ENCODE results near the gene MUC16. TPM values are rescaled to one million over a fixed set of nuclear protein-coding genes. Genes with fewer than 3 reads are reported as not detected.

MUC16 gene
- total and polyA plus RNA-seq, 2 of the 4 experiments (the other 2 are of a cell fraction) = not detected

DNA sequence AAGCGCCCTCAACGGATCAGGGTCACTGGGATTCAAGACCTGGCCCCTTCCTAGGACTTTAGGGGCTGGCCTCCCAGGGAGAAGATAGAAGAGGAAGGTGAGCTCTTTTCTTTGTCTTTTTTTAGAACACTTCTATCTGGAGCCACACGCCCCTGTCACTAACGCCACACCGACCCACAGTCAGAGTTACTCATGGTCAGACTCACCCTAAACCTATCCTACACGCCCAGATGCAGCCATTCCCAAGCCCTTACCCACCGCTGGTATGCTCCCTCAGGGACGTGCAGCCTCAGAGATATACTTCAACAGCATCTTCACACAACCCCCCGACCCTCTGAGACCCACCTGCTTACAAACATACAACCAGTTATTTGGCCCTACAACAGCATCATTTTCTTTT is 29.9 kb upstream of the MUC16 start:
- Histone ChIP-seq H4K91ac (ENCODE audit: insufficient read depth, low read depth, low read length) (no peak overlapping the region), H3K4me3 (ENCODE audit: insufficient read depth, low read depth, low read length) (no peak overlapping the region), H2AK9ac (replicated peaks; ENCODE audit: low read depth, low read length, poor library complexity) (no peak overlapping the region), H3K9me1 (ENCODE audit: insufficient read depth, low read length) (no peaks in the 10 kb centered on the region), H3K14ac (replicated peaks; ENCODE audit: low read depth, low read length) (no peak overlapping the region), H3K27ac (ENCODE audit: insufficient read depth, low read length) (no peak overlapping the region), H4K20me1 (ENCODE audit: insufficient read depth, low read length) (no peaks in the 10 kb centered on the region), H2BK120ac (ENCODE audit: low read depth, low read length) (no peak overlapping the region), H2BK5ac (ENCODE audit: low read depth, low read length, poor library complexity, severe bottlenecking) (no peak overlapping the region), H3K4ac (ENCODE audit: low read depth, low read length) (no peak overlapping the region), H4K5ac (ENCODE audit: low read depth, low read length) (no peak overlapping the region), H3K9me3 (ENCODE audit: control insufficient read depth, insufficient read depth, low read length) (peaks cover 28% of the 10 kb centered on the region), H3K27me3 (ENCODE audit: control insufficient read depth, insufficient read depth, low read length) (no peaks in the 10 kb centered on the region), H3K56ac (ENCODE audit: extremely low read depth, insufficient read depth, low read length) (no peak overlapping the region), H3K23ac (ENCODE audit: low read depth, low read length) (no peak overlapping the region), H2AK5ac (ENCODE audit: low read depth, low read length) (no peak overlapping the region), H3K4me2 (ENCODE audit: low read depth, low read length) (no peak overlapping the region), H2AFZ (replicated peaks; ENCODE audit: low read length, poor library complexity) (no peak overlapping the region), H2BK20ac (ENCODE audit: low read depth, low read length) (no peak overlapping the region), H3K36me3 (ENCODE audit: control insufficient read depth, insufficient read depth, low read length) (no peaks in the 10 kb centered on the region), H3K4me1 (ENCODE audit: control insufficient read depth, insufficient read depth, low read length) (no peaks in the 10 kb centered on the region), H2BK15ac (ENCODE audit: low read depth, low read length) (no peak overlapping the region), H3K18ac (ENCODE audit: low read depth, low read length) (no peak overlapping the region), H3K9ac (ENCODE audit: low read depth, low read length) (no peak overlapping the region), H4K8ac (ENCODE audit: low read depth in 2 of 2, low read length in 2 of 2) (no peak overlapping the region), H3K79me1 (ENCODE audit: low read depth in 1 of 2, low read length in 2 of 2) (no peaks in the 10 kb centered on the region)
- dilution Hi-C loops (cut with HindIII; ENCODE audit: low sequenced_read_pairs, unreplicated experiment) = no loop called here
- intact Hi-C loops (cut with micrococcal nuclease) = no loop called here
- ChIA-PET POLR2A (ENCODE audit: unreplicated experiment) (no interaction called here), CTCF (no interaction called here)
- no TSS peak for BruUV-seq (replicated peaks)
- DNase-seq = no peak
- no peak for ATAC-seq (ENCODE audit: low read depth)
- WGBS, 2 experiments (ENCODE audit: extremely low coverage in 2 of 2, insufficient read length in 1 of 2) = 51% methylated on average over 3 of the region's 9 CpGs; no CpG with 5 or more reads in 1 of the 2 experiments
- in situ Hi-C loops (cut with MboI; ENCODE audit: low sequenced_read_pairs) = no loop called here
- TF ChIP-seq, protein P1, sequence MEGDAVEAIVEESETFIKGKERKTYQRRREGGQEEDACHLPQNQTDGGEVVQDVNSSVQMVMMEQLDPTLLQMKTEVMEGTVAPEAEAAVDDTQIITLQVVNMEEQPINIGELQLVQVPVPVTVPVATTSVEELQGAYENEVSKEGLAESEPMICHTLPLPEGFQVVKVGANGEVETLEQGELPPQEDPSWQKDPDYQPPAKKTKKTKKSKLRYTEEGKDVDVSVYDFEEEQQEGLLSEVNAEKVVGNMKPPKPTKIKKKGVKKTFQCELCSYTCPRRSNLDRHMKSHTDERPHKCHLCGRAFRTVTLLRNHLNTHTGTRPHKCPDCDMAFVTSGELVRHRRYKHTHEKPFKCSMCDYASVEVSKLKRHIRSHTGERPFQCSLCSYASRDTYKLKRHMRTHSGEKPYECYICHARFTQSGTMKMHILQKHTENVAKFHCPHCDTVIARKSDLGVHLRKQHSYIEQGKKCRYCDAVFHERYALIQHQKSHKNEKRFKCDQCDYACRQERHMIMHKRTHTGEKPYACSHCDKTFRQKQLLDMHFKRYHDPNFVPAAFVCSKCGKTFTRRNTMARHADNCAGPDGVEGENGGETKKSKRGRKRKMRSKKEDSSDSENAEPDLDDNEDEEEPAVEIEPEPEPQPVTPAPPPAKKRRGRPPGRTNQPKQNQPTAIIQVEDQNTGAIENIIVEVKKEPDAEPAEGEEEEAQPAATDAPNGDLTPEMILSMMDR (conservative IDR thresholded peaks at IDR 0.05; ENCODE audit: low read depth, low read length) = no peak
